Measurements from ENCODE around the gene GPX5.
"Not testable (repeated sequence)": the region's sequence is repeated elsewhere in the genome, so short reads cannot be mapped to it uniquely, and the experiment has no call there.

Gene GPX5

GRCh38 chr6:28515676-28516075 lies 10.0 kb upstream of the GPX5 start, which contains the start of gene GPX6:
TSS of gene GPX6 (minus strand) at chr6:28515793. CDS start at chr6:28515743, 50 bp downstream.
- no peak for DNase-seq (ENCODE audit: low spot score)

DNA sequence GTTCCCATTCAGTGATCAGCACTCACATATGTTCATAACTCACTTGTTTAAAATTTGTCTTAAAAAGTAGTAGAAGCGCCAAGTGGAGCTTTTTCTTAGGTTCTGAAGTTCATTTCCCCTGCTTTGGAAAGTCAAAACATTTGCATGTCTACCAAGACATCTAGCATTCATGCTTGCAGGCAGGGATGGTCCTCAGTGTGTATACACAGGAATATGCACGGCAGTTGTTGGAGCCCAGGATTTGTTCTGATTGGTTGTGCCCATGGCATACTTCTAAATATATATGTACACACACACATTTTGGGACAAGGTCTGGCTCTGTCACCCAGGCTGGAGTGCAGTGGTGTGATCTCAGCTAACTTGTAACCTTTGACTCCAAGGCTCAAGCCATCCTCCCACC lies 7.7 kb upstream of the GPX5 start:
- no peak for DNase-seq (ENCODE audit: low spot score)

DNA sequence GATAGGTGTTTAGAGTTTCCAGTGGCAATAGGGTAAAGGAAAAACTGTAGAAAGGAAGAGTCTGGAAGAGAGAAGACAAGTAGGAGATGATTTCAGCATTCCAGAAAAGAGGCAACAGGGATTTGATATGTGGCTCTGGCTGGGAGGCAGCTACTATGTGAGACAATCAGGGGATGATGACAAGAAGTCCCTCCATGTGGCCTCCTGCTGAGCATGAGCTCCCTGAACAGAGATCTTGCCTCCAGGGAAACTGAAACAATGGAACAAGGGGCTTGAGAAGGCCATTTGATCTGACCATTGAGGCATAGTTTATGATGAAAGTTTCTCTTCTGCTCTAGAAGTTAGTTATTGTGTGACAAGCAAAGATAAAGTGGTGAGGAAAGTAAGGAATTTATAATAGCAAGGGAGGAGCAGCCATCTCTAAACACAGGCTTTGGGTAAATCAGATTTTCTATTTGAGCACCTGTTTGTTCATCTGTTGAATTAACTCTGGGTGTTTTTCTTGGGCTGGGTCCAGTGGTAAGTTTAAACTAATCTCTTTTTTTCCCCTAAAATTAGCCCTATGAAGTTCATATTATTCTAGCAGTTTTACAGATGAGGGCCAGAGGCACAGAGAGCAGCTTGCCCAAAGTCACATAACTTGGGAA lies 3.0 kb upstream of the GPX5 start:
- no peak for DNase-seq (ENCODE audit: low spot score)

DNA sequence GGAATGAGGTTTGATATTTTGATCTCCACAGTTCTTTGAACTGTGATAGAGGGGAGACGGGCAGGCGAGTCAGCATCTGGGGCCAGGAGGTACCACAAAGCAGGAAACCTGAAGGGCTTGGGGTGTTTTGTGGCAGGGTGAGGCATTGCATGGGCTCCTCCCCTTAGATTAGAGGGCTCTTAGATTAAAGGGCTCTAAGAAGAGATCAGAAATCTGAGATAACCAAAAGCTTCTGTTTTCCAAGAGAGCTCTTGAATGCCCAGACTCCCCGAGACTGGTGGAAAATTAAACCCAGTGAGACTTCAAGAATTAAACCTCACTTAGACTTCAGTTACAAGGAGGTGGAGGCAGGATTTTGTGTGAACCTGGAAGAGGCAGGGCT lies 2.4 kb upstream of the GPX5 start:
- DNase-seq (ENCODE audit: low spot score) = no peak

DNA sequence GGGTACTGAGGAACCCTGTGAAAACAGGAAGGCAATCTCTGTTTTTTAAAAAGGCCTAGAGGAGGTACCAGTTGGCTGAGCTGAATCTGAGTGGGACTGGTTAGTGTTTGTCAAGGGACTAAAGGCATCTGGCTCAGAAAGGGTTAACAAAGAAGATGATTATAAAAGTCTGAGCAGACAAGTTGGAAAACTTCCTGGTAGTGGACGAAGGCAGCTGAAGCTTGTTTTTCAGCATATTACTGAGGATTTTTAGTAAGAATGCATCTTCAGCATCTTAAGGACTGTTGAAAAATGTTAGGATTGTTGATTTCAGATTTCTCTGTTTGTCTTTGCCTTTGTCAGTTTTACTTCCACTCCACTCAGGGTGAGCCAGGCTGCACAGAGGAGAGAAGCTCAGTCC lies 5.1 kb downstream of the GPX5 start:
- DNase-seq (ENCODE audit: low spot score) = no peak

- no peak for DNase-seq (ENCODE audit: low spot score)
Observed at GRCh38 chr6:28531479-28532128, 5.9 kb downstream of the GPX5 start.

DNA sequence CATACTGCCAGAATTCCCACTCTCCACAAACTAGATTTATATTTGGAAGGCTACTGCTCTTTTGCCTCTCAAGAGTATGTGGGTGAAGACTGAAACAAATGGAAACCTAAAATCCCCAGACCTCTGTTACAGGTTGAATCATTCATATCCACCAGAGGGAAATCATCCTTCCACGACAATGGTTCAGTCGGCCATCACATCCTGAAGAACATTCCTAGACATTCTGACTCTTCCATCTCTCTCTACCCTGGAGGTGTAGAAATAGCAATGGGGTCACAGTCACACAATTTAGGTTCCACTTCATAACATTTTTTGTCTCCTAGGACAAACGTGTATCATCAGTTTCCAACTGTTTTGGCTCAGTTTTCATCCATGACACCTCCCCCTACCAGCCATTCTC lies 8.6 kb downstream of the GPX5 start:
- no peak for DNase-seq (ENCODE audit: low spot score)

DNA sequence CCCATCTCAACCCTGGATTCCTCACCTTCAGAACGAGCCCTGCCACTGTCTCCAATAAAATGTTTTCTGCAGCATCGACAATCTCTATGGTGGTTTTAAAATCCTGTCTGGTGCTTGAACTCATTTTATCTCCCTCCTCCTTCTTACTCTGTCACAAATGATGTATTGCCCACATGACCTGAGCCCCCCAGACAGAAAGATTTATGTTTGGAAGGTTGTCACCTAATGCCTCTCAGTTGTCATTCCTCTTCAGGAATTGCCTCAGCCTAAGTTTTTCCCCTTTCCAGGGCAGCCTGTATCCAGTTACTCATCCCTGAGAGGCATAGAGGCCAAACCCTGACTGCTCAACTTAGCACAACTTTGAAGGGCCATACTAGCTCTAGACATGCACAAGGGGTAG lies 9.2 kb downstream of the GPX5 start:
- no peak for DNase-seq (ENCODE audit: low spot score)

- DNase-seq (ENCODE audit: low spot score) = no peak
Observed at GRCh38 chr6:28537065-28537464, 11.4 kb downstream of the GPX5 start.

DNA sequence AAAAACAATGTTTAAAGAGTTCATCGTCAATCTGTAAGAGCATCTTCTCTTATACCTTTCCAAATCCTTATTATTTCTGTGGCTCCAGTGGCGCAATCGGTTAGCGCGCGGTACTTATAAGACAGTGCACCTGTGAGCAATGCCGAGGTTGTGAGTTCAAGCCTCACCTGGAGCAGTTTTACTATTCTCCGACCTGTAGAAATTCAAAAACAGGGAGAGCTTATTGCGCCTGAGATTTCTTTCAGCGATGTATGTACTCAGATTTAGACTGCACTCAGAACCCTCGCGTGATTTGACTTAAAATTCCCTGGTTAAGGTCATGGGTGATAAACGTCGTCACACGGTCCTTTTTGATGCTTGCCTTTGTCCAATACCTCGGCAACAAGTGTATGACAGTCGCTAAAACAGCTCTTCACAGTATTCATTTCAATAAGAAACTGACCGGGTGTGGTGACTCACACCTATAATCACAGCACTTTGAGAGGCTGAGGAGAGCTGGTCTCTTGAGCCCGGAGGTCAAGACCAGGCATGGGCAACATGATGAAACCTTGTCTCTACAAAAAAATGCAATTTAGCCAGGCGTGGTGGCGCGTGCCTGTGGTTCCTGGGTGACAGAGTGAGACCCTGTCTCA lies 11.9 kb downstream of the GPX5 start:
- no peak for DNase-seq (ENCODE audit: low spot score)

DNA sequence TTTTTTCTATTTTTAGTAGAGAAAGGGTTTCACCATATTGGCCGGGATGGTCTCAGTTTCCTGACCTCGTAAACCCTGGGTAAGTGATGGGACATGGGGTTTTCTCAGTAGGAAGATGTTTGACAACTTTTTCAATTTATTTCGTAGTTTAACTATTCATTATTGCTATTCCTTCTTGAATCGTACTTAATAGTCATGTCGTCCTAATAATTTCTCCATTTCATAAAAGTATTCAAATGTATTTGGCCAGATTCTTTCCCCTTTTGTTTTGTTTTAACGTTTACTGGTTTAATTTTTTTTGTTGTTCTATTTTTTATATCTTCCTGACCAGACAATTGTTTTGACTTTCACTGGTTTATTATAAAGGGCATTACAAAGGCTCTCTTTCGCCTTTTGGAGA lies 16.3 kb downstream of the GPX5 start:
- DNase-seq (ENCODE audit: low spot score) = no peak

DNA sequence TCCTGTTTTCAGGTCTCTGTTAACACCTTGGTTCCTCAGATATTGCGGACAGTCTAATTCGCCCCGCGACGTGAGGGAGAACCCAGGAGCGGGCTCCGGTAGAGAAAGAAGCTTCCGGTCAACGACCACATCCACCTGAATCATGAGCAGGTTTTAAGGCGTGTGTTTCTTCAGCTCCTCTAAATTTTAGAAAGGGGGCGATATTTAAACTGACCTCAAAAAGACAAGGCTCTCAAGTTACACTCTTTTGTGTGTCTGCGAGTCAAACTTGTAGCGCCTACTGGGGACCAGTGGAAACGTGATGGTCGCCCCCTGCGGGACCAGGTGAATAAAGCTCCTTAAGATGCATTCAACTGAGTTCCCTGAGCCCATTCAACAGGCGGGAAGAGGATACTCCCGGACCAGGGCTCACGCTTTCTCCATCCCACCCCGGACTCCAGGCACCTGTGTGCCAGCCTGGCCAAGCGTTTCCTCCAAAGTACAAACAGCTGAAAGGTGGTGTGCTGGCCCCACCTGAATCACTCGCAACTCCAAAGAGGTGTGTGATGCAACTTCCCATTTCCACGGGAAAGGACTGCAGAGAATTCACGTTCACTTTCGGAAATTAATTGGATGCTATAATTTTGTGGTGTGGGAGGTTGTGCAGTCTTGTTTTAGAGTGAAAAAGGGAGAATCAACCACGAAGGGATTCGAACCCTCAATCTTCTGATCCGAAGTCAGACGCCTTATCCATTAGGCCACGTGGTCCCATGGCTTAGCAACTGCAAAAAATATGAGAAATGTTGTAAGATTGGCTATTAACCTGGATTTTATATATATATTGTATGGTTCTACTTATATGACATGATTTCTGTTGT lies 17.0 kb downstream of the GPX5 start:
- DNase-seq (ENCODE audit: low spot score) = peak; percentile 84

- no peak for DNase-seq (ENCODE audit: low spot score)
Observed at GRCh38 chr6:28543651-28544610, 18.2 kb downstream of the GPX5 start.

DNA sequence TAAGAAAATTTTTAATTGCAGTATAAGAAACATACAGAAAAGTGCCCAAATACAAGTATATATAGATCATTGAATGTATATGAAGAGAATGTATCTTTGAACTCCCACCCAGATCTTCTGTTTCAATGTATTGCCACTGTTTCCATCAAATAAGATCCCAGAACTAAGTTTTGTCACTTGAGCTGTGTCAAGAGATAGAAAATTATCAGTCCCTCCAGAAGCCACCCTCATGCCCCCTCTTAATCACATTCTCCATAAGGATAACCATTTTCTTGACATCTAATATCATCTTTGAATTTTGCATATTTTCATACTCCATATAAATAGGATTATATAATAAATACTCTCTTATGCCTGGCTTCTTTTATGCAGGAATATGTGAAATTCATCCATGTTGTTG lies 20.3 kb downstream of the GPX5 start:
- no peak for DNase-seq (ENCODE audit: low spot score)

DNA sequence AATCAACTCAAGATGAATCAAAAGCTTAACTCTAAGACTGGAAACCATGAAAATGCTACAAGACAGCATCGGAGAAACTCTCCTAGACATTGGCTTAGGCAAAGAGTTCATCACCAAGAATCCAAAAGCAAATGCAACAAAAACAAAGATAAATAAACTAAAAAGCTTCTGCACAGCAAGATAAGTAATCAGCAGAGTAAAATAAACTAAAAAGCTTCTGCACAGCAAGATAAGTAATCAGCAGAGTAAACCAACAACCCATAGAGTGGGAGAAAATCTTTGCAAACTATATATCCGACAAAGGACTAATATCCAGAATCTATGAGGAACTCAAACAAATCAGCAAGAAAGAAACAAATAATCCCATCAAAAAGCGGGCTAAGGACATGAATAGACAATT lies 21.3 kb downstream of the GPX5 start:
- not testable (repeated sequence) for DNase-seq (ENCODE audit: low spot score)

- no peak for DNase-seq (ENCODE audit: low spot score)
Observed at GRCh38 chr6:28551891-28552666, 26.4 kb downstream of the GPX5 start.

DNA sequence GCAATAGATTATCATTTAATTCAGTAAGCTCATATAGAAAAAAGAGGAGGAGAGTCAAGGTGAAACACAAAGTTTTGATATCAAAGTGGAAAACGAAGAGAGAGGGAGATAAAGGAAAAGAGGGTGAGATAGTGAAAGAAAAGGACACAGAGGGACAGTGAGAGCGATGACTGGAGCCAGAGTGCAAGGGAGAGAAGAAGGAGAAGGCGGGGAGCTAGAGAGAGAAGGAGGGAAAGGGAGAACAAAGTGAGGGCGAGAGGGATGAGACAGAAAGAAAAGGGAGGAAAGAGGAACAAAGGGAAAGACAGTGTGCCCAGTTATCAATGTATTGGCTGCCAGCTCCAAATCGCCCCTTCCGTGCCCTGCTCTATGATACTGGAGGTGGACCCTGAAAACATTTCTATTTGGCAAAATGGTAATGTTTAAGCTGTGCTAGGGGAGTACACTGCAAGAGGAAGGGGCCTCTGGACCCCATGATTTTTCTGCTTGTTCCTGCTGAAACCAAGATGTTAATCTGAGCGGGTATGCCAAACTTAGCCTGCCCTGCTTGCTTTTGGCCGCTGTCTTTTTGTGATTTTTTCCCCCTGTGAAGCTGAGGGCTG lies 27.8 kb downstream of the GPX5 start:
- DNase-seq (ENCODE audit: low spot score) = no peak

GRCh38 chr6:28553986-28554881 lies 28.6 kb downstream of the GPX5 start:
- no peak for DNase-seq (ENCODE audit: low spot score)

GRCh38 chr6:28555136-28555535 lies 29.5 kb downstream of the GPX5 start:
- no peak for DNase-seq (ENCODE audit: low spot score)
